ENCODE data around the gene BAZ2B.
"Not testable (repeated sequence)": the region's sequence is repeated elsewhere in the genome, so short reads cannot be mapped to it uniquely, and the experiment has no call there.

Gene BAZ2B

GRCh38 chr2:159573294-159573693 is 43.1 kb downstream of the BAZ2B start:
- DNase-seq: no peak

DNA sequence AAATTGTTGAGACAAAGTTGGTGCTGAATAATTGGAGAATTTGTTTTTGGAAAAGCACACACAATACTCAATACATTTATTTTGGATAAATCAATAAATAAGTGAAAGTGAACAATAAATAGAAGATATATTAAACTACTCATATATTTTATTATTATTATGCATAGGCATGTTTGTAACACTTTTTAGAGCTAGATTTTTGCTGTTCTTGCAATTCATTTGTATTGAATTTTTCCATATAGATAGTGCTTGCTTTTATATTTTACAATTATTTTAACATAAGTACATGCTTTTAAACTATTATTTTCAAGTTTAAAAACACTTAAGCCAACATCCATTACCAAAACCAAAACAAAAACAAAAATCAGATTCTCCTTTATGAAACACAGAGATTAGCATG is 43.9 kb downstream of the BAZ2B start:
- DNase-seq: no peak

GRCh38 chr2:159571540-159572260 is 44.6 kb downstream of the BAZ2B start:
- no peak for DNase-seq

- DNase-seq: no peak
These were observed 52.3 kb downstream of the BAZ2B start for GRCh38 chr2:159564081-159564480.

DNA sequence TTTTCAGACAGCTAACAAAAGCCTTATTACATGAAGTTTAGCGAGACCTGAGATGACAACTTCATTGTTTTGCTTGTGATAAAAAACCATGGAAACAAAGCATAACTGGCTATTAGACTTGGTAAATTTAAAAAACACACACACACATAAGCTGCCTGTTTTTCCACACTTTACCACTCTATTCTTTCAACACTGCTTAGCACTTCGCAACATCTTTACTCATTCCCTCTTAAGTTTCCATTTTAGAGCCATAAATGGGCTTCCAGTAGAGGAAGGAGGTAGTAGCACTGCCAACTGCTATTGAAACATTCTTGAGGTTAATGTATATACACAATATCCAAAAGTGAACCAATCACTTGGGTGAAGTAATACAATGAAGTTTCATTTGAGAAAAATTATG is 54.1 kb downstream of the BAZ2B start:
- DNase-seq: no peak

DNA sequence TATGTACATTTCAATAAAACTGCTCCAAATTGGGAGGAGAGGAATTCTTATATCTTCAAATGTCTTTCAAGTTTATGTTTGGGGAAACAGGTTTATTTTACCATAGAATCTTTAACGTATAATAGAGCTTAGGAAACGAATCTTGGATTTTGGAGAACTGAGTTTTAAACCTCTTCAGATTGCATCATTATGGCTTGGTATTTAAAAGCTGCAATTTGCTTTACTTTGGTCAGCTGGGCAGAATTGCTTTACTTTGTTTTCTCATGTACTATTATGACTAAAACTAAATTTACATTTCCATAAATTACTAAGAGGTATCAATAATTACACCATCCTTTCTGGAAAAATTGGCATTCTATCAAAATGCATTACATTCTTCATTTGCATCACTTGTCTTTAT is 54.6 kb downstream of the BAZ2B start:
- no peak for DNase-seq

- no peak for DNase-seq
These were observed 55.1 kb downstream of the BAZ2B start for GRCh38 chr2:159561242-159561641.

DNA sequence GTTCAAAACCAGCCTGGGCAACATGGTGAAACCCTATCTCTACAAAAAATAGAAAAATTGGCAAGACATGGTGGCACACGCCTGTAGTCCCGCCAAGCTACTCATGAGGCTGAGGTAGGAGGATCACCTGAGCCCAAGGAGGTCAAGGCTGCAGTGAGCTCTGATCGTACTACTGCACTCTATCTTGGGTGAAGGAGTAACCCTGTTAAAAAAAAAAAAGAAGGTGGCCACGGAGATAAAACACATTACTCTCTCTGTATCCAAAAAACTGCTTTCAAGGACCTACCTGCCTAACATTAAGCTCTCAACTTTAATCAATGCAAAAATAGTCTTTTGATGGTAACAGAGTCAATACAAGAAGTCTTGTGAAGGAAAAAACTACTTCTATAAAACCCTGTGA is 57.3 kb downstream of the BAZ2B start:
- no peak for DNase-seq

- DNase-seq: no peak
These were observed 57.9 kb downstream of the BAZ2B start for GRCh38 chr2:159558479-159558878.

DNA sequence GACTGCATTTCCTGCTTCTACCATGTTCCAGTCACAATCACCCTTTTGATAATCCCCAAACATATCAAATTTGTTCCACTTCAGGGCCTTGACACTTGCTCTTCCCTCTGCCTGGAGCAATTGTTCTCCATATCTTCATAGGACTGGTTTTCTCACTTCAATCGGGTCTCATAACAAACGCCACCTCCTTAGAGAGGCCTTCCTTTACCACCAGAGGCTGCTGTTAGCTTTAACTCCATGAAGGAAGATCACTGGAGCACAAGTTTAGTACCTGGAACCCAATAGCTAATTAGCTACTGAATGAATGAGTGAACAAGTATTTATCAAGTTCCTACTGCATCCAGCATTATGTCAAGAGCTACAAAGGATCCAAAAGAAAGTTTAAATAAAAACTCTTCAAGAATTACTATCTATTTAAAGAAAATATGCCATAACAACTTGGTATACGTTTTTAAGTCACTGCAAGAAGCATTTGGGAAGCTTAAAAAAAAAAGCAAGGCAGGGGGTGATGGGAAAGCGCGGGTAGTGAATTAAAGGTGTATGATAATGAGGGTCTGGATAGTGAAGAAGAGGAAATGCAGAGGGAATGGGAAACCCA is 58.8 kb downstream of the BAZ2B start:
- DNase-seq: no peak

DNA sequence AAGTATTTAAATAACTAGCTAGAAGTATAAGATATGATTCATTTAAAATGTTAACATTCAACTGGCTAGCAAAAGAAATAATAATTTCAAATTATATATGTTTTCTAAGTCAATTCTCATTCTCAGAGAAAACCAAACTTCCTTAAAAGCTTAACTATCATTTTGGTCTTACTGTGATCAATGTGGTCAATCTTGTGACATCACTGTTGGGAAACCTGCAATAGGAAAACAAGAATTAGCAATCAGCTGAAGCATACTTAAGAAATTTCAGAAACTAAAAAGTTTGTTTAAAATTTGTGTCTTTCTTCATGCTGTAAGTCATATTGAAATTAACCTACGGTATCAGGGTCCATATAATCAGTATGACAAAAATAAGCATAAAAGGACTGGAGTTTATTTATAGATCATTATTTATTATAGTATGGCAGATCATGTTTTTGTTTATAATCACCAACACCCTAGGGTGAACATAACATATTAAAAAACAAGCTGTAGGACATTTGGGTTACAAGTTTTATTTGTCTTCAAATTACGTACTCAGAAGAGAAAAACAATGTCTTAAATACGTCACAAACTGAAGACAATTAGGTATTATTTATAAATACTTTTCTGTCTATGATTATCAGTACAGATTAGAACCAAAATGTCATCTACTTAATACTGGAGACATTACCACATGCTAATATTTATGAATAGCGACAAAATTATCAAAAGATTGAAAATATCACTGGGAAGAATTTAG is 60.5 kb downstream of the BAZ2B start:
- no peak for DNase-seq

DNA sequence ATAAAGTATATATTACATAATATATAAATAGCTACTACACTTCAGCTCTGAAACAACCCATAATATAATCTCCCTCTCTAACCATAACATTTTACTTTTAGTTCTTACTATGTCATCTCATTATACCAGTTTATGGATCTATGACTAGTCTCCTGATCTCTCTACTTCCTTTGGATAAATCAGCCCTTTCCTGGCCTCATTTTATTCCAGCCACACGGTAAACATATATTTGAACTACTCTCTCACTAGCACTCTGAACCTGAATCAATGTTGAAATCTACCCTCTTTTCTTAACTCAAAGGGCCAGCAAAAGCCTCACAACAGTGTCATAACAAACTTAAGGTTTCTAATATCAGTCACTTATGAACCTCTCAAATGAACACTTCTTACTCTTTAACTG is 62.6 kb downstream of the BAZ2B start:
- no peak for DNase-seq

DNA sequence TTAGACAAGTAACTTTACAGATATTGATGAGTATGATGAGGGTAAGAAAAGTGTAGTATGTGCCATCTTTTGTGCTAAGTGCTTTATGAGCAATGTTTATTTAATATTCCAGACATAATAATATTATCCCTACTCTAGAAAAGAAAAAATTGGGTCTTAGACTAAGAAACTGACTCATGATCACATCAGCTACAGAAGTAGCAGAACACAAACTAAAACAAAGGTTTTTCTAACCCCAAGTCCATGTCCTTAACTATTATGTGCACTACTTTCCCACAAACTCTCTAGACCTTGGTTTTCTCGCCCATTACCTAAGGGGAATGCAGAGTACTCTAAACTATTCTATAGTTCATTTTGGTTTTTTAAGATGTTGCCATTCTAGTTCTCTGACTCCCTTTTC is 64.5 kb downstream of the BAZ2B start:
- DNase-seq: no peak

- no peak for DNase-seq
These were observed 66.1 kb downstream of the BAZ2B start for GRCh38 chr2:159550231-159550630.

- DNase-seq: no peak
These were observed 67.1 kb downstream of the BAZ2B start for GRCh38 chr2:159549234-159549633.

DNA sequence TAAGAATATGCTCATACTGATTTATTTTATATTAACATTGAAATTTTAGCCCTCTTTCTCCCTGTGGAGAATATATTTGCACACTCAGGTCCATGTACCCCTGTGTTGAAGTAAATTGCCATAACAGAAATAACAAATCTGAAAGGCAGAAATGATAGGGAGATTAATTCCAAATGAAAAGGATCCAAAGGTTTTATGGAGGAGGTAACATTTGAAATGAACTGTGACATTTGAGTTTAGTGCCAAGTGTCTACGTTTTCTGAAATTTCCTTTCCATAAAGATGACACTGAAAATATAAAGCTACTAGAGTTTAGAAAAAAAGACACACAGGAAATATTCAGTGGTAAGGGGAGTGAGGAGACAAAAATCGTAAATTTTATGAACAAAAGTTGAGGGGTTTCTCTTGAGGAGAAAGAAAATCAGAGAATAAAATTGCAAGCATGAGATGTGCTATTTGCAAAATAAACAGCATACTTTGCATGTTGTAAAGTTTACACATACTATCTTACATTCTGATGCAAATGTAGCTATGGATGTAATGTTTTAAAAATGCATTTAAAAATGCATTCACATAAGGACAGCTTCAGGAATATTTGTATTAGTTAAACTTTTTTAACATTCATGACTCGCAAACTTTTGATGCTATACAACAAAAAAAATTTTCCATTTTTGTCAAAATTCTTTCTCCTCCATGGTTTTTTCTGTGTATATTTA is 69.5 kb downstream of the BAZ2B start:
- no peak for DNase-seq

DNA sequence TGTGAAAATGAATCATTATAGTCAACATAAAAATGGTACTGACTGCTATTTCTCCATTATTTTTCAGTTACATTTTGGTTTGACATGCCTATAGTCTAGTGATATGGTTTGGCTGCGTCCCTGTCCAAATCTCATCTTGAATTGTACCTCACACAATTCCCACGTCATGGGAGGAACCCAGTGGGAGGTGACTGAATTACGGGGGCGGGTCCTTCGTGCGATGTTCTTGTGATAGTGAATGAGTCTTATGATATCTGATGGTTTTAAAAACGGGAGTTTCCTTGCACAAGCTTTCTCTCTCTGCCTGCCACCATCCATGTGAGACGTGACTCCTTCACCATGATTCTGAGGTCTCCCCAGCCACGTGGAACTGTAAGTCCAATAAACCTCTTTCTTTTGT is 70.3 kb downstream of the BAZ2B start:
- DNase-seq: no peak

GRCh38 chr2:159545085-159545484 is 71.3 kb downstream of the BAZ2B start:
- no peak for DNase-seq

GRCh38 chr2:159542101-159542500 is 74.2 kb downstream of the BAZ2B start:
- DNase-seq: no peak

DNA sequence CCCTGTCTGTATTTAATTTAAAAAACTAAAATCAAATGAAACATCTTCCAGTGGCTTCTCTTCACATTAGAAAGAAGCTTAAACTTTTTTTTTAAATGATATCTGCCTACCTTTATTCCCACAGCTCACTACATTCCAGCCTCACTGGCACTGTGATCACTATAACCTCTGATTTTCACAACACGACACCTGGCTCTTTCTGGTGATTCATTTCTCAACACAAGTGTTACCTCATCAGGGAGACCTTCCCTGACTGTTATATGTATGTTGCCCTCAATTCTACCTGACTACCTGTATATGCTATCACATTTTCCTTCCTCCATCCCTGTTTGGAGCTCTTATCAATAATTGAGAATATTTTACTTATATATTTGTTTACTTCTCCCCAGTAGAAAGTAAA is 76.6 kb downstream of the BAZ2B start:
- DNase-seq: no peak

DNA sequence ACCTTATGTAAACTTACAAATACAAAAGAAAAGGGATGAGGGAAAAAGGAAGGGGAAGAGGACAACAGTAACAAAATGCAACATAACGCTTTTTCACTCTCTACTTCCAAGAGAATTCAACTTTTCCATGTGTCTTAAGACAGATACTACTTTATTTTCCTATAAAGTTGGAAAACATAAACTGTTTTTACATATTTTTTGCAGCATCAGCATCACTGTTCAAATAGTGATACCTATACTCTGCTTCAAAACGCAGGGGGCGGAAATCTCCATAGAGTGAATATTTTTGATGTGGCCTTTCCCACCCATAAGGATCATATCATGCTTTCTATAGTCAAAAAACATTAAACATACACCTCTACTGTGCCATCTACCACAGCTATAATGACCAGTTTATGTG is 77.5 kb downstream of the BAZ2B start:
- DNase-seq: no peak

GRCh38 chr2:159535261-159535660 is 81.1 kb downstream of the BAZ2B start:
- DNase-seq: not testable (repeated sequence)

- no peak for DNase-seq
These were observed 84.9 kb downstream of the BAZ2B start for GRCh38 chr2:159531475-159531874.

GRCh38 chr2:159526433-159526832 is 89.9 kb downstream of the BAZ2B start:
- DNase-seq: no peak

Data from activated naive CD4-positive, alpha-beta T cell treated with Interleukin-2 at 50 U/mL for 16 hours (primary cell).